ENCODE results near the gene MEGF6. TPM values are rescaled to one million over a fixed set of nuclear protein-coding genes. Genes with fewer than 3 reads are reported as not detected.

MEGF6 gene
- total RNA-seq, 1 donor from 2014 or later = 1.7 TPM

DNA sequence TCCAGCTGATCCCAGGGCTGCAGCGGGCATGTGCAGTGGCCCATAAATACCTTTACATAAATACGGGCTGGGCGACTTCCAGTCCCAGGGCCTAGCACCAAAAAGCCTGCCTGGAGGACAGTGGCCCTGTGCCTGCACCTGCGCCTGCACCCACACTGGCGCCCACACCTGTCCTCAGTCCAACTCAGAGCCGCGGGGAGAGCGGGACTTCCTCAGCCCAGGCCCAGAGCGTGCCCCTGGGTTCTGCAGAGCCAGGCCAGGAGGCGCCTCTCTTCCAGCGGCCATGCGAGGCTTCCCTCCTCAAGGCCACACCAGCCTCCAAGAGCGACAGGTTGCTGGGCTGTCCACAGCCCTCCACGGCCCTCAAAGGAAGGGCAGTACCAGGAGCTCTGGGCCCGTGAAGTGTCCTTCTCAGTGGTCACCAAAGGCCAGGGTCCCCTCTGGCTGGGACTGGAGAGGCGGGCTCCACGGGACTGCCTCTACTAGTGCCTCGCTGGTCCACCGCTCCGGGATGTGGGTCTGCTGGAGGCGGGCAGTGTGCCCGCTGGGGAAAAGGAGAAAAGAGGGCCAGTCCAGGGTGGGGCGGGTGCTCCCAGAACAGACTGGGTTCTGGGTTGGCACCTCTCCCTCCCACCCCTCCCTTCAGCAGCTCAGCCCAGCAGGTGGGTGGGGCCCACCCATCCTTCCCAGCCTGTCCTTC, 121.1 kb downstream of the MEGF6 start:
- intact Hi-C loops (cut with micrococcal nuclease) = no loop called here
- H3K4me1 Mint-ChIP-seq (ENCODE audit: low read depth) = peaks cover 4% of the 10 kb centered on the region

DNA sequence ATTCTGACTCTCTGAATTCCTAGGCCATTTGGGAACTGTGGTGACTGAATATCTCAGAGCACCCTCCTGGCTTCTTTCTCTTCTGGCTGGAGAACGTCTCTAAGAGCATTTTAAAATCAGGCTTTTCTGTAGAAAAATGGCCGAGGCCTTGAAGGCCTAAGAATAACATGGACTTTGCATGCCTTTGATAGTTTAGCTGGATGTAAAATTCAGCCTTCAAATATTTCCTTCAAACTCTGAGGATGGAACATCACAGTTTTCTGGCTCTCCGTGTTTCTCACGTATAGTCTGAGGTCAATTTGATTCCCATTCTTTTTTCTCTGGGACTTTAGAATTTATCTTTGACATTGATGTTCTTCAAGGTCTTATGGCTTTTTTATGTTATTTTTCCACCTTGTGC, 122.9 kb downstream of the MEGF6 start:
- Mint-ChIP-seq H3K9me3 (no peaks in the 10 kb centered on the region), H3K36me3 (ENCODE audit: low read depth) (no peaks in the 10 kb centered on the region), H3K4me3 (ENCODE audit: low read depth) (no peak overlapping the region), H3K27ac (no peak overlapping the region), H3K27me3 (ENCODE audit: low read depth) (no peaks in the 10 kb centered on the region), H3K4me1 (ENCODE audit: low read depth) (peaks cover 4% of the 10 kb centered on the region)
- intact Hi-C loops (cut with micrococcal nuclease) = no loop called here
- no peak for DNase-seq (ENCODE audit: low spot score)

More for the DNA sequence above, 121.1 kb downstream of the MEGF6 start:
- Mint-ChIP-seq H3K27me3 (ENCODE audit: low read depth) (no peaks in the 10 kb centered on the region), H3K9me3 (no peaks in the 10 kb centered on the region), H3K36me3 (ENCODE audit: low read depth) (no peaks in the 10 kb centered on the region), H3K4me3 (ENCODE audit: low read depth) (no peak overlapping the region), H3K27ac (no peak overlapping the region)
- no peak for DNase-seq (ENCODE audit: low spot score)

DNA sequence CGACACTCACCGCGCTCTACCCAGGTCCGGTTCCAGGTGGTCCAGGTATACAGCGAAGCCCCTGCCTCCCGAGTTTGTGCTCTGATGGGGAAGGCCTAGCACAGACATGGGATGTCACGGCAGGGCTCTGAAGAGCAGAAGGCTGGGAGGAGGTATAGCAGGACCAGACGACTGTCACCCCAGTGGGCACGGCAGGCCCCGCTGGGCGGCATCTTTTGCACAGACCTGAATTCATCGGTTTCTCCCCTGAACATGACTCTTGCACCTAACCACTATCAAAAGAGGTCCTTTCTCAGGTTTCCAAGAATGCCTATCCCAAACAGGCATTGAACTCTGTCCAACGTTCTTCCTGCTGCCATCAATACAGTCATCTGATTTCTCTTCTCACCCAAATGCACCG, 126.3 kb downstream of the MEGF6 start:
- Mint-ChIP-seq H3K9me3 (no peaks in the 10 kb centered on the region), H3K27me3 (ENCODE audit: low read depth) (no peaks in the 10 kb centered on the region), H3K27ac (no peak overlapping the region), H3K4me1 (ENCODE audit: low read depth) (no peaks in the 10 kb centered on the region), H3K4me3 (ENCODE audit: low read depth) (no peak overlapping the region), H3K36me3 (ENCODE audit: low read depth) (no peaks in the 10 kb centered on the region)
- intact Hi-C loops (cut with micrococcal nuclease) = loop anchor here (2.0 kb wide), 1 partner anchor 32 kb away; no protein-coding TSS in a partner anchor
- DNase-seq (ENCODE audit: low spot score) = no peak

DNA sequence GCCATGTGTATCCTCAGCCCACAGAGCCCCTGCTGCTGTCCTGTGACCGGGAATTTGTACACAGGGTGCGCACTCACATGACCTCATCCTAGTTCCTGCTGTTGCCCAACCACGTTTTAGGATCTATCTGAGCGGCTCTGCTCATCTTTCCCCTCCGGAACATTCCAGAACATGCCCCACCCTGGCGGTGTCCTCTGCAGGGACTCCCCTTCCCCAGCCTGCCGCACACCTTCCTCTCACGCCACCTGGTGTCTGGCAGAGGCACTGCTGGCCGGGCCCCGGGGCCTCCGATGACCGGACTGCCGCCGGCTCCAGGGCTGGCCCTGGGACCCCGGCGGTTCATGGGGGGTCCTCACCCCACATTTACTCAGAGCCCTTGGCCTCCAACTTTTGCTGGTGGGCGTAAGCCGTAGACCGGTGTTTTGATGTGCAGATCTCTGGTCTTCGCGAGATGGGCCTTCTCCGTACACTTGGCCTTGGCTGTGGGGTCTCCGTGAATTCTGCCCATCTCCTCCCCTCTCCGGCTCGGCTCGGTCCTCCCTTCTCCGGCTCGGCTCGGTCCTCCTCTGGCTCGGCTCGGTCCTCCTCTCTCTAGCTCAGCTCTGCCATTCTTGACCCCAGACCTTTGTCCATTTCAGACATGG, 127.4 kb downstream of the MEGF6 start:
- Mint-ChIP-seq H3K36me3 (ENCODE audit: low read depth) (no peaks in the 10 kb centered on the region), H3K27ac (no peak overlapping the region), H3K4me3 (ENCODE audit: low read depth) (no peak overlapping the region), H3K27me3 (ENCODE audit: low read depth) (no peaks in the 10 kb centered on the region), H3K4me1 (ENCODE audit: low read depth) (no peaks in the 10 kb centered on the region), H3K9me3 (no peaks in the 10 kb centered on the region)
- peak; percentile 22 for DNase-seq (ENCODE audit: low spot score)
- intact Hi-C loops (cut with micrococcal nuclease) = loop anchor here (2.0 kb wide), 1 partner anchor 31 kb away; no protein-coding TSS in a partner anchor

DNA sequence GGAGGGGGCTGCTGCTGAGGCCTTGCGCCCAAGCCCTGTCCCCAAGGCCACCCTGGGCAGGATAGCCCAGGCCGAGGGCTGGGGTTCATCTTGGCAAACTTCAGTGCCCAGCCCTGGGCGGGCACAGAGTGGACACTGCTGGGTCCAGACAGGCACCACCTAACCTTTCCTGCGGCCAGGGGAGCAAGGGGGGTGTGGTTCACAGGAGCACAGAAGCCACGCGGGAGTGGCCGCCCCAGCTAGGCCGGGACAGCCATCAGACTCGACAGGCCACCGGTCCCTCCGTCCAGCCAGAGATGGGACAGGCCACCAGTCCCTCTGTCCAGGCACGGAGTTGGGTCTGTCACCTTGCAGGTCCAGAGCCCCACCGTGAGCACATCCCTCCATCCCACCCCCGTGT, 127.9 kb downstream of the MEGF6 start:
- no peak overlapping the region for H3K27ac Mint-ChIP-seq
- intact Hi-C loops (cut with micrococcal nuclease) = no loop called here
- H3K4me3 Mint-ChIP-seq (ENCODE audit: low read depth) = no peak overlapping the region
- H3K9me3 Mint-ChIP-seq = no peaks in the 10 kb centered on the region
- no peak for DNase-seq (ENCODE audit: low spot score)
- H3K4me1 Mint-ChIP-seq (ENCODE audit: low read depth) = no peaks in the 10 kb centered on the region
- no peaks in the 10 kb centered on the region for H3K27me3 Mint-ChIP-seq (ENCODE audit: low read depth)
- H3K36me3 Mint-ChIP-seq (ENCODE audit: low read depth) = no peaks in the 10 kb centered on the region

DNA sequence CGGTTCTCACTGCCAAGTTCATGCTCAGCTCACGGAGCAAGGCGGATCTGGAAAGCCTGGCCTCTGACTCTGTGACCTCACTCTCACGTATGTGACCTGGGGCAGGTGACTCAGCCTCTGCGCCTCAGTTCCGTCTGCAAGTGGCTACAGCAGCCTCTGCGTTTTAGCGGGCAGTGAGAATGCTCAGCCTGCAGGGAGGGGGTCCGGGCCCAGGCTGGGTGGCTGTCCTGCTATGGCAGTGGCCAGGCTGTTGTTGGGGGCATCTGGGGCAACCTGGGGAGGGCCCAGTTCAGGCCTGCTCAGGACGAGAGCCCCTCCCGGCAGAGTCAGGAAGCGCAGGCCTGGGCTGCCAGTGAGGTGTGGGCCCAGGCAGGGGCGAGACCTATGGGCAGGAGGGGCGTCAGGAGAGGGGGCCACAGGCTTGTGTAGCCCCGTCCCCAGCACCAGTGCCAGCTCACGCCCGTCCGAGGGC, 128.9 kb downstream of the MEGF6 start:
- Mint-ChIP-seq H3K27ac (no peak overlapping the region), H3K9me3 (no peaks in the 10 kb centered on the region), H3K27me3 (ENCODE audit: low read depth) (no peaks in the 10 kb centered on the region), H3K4me1 (ENCODE audit: low read depth) (no peaks in the 10 kb centered on the region), H3K4me3 (ENCODE audit: low read depth) (no peak overlapping the region), H3K36me3 (ENCODE audit: low read depth) (no peaks in the 10 kb centered on the region)
- intact Hi-C loops (cut with micrococcal nuclease) = no loop called here
- no peak for DNase-seq (ENCODE audit: low spot score)

DNA sequence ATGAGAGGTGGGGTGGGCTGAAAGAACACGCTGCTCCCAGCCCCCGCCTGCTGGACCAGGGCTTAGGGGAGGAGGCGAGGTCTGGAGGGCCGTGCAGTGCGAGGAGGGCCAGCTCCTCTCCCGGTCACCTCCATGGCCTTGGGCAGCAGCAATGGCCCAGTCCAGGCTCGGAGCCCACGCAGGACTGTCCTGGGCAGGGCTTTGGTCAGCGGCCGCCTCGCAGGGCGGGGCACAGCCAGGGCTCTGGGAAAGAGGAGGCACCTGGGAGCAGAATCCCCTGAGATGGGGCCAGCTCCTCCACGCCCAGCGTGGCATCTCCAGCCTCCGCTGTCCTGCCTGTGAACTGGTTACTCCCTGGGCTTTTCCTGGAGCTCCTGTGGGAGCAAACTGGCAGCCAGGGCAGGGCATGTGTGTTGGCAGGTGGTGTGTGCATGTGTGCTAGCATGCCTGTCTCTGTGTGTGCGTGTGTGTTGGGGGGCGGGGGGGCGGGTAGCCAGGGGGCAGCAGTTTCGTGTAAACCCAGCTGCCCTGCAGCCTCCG, 129.4 kb downstream of the MEGF6 start:
- intact Hi-C loops (cut with micrococcal nuclease) = no loop called here

DNA sequence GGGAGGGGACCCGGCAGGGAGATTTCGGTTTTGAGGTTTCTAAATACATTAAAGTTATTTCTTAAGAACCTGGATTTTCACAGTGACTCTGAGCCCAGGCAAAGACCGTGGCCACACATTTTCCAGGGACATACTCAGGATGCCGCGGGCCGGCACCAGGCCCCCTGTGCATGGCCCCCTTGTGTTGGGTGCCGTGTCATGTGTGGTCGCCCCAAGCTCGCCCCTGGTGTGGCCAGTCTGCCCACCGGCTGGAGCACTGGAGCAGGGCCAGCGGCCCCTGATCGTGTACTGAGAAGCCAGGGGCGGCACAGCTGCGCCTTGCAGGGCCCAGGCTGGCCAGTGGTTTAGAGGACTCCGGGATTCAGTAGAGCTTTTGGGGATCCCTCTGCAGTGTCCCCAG, 130.3 kb downstream of the MEGF6 start:
- Mint-ChIP-seq H3K27ac (no peak overlapping the region), H3K4me1 (ENCODE audit: low read depth) (no peaks in the 10 kb centered on the region), H3K36me3 (ENCODE audit: low read depth) (no peaks in the 10 kb centered on the region), H3K4me3 (ENCODE audit: low read depth) (no peak overlapping the region), H3K27me3 (ENCODE audit: low read depth) (no peaks in the 10 kb centered on the region), H3K9me3 (no peaks in the 10 kb centered on the region)
- intact Hi-C loops (cut with micrococcal nuclease) = no loop called here
- DNase-seq (ENCODE audit: low spot score) = no peak

More for the DNA sequence above, 129.4 kb downstream of the MEGF6 start:
- Mint-ChIP-seq H3K4me3 (ENCODE audit: low read depth) (no peak overlapping the region), H3K27me3 (ENCODE audit: low read depth) (no peaks in the 10 kb centered on the region), H3K9me3 (no peaks in the 10 kb centered on the region), H3K36me3 (ENCODE audit: low read depth) (no peaks in the 10 kb centered on the region), H3K4me1 (ENCODE audit: low read depth) (no peaks in the 10 kb centered on the region), H3K27ac (no peak overlapping the region)
- no peak for DNase-seq (ENCODE audit: low spot score)

DNA sequence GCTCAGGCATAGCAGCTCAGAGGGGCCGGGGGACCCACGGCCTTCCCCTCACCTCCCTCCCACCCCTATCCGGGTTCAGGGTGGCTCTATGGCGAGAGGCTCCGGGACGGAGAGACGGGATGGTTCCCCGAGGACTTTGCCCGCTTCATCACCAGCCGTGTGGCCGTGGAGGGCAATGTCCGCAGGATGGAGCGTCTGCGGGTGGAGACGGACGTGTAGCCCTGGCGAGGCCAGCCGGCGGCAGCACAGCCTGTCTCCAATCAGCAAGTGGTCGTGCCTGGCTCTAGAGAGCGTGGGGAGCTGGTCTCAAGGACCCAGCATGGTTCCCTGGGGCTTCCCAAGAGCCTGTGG, 131.0 kb downstream of the MEGF6 start:
- H3K9me3 Mint-ChIP-seq = no peaks in the 10 kb centered on the region
- H3K27ac Mint-ChIP-seq = no peak overlapping the region
- no peaks in the 10 kb centered on the region for H3K27me3 Mint-ChIP-seq (ENCODE audit: low read depth)
- H3K36me3 Mint-ChIP-seq (ENCODE audit: low read depth) = no peaks in the 10 kb centered on the region
- intact Hi-C loops (cut with micrococcal nuclease) = no loop called here
- H3K4me3 Mint-ChIP-seq (ENCODE audit: low read depth) = no peak overlapping the region
- H3K4me1 Mint-ChIP-seq (ENCODE audit: low read depth) = no peaks in the 10 kb centered on the region
- no peak for DNase-seq (ENCODE audit: low spot score)

DNA sequence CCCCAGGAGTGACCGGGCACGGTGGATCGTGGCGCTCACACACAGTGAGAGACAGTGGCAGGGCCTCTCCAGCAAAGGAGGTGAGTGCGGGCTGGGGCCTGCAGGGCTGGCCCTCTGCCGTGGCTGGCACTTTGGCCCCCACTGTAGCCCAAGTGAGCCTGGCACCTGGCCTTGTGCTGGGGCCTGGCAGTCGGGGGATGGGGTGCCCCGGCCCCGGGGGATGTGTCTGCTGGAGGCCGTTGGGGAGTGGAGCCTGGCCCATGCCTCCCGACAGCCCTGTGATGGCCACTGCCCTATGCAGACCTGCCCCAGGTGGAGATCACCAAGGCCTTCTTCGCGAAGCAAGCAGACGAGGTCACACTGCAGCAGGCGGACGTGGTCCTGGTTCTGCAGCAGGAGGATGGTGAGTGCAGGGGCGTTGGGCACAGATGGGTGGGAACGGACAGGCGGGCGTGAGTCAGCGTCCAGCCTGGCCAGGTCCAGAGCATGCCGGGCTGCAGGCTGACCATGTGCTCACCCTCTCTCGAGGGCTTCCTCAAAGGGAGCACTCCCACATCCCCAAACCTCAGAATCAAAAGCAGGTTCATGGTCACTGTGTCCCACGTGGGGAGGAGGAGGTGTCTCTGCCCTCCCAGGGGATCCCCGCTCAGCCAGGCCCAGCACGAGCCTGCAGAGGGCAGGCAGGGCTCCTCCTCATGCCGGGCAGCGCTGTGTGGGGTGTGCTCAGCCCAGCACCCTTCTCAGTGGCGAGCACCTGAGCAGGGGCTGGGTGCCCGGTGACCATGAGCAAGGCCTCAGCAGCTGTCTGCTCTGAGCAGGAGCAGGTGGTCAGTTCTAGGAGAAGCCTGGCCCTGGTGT, 131.6 kb downstream of the MEGF6 start:
- no peaks in the 10 kb centered on the region for H3K36me3 Mint-ChIP-seq (ENCODE audit: low read depth)
- H3K4me3 Mint-ChIP-seq (ENCODE audit: low read depth) = no peak overlapping the region
- no peaks in the 10 kb centered on the region for H3K4me1 Mint-ChIP-seq (ENCODE audit: low read depth)
- H3K9me3 Mint-ChIP-seq = no peaks in the 10 kb centered on the region
- DNase-seq (ENCODE audit: low spot score) = no peak
- no peaks in the 10 kb centered on the region for H3K27me3 Mint-ChIP-seq (ENCODE audit: low read depth)
- H3K27ac Mint-ChIP-seq = no peak overlapping the region
- intact Hi-C loops (cut with micrococcal nuclease) = no loop called here

DNA sequence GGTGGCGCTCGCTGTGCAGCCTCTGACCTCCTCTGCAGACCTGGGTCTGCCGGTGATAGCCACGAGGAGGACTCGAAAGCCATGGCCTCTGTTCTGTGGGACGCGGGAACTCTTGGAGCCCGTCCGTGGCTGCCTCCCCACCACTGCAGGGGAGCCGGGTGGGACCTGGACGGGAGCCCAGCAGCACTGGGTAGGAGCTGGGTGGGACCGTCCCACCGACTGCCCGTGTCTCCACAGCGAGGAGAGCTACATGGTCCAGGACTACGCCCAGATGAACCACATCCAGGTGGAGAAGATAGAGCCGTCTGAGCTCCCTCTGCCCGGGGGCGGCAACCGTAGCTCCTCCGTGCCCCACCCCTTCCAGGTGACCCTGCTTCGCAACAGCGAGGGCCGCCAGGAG, 133.1 kb downstream of the MEGF6 start:
- Mint-ChIP-seq H3K4me1 (ENCODE audit: low read depth) (no peaks in the 10 kb centered on the region), H3K36me3 (ENCODE audit: low read depth) (no peaks in the 10 kb centered on the region), H3K27me3 (ENCODE audit: low read depth) (no peaks in the 10 kb centered on the region), H3K9me3 (no peaks in the 10 kb centered on the region), H3K4me3 (ENCODE audit: low read depth) (no peak overlapping the region), H3K27ac (no peak overlapping the region)
- no peak for DNase-seq (ENCODE audit: low spot score)
- intact Hi-C loops (cut with micrococcal nuclease) = no loop called here

DNA sequence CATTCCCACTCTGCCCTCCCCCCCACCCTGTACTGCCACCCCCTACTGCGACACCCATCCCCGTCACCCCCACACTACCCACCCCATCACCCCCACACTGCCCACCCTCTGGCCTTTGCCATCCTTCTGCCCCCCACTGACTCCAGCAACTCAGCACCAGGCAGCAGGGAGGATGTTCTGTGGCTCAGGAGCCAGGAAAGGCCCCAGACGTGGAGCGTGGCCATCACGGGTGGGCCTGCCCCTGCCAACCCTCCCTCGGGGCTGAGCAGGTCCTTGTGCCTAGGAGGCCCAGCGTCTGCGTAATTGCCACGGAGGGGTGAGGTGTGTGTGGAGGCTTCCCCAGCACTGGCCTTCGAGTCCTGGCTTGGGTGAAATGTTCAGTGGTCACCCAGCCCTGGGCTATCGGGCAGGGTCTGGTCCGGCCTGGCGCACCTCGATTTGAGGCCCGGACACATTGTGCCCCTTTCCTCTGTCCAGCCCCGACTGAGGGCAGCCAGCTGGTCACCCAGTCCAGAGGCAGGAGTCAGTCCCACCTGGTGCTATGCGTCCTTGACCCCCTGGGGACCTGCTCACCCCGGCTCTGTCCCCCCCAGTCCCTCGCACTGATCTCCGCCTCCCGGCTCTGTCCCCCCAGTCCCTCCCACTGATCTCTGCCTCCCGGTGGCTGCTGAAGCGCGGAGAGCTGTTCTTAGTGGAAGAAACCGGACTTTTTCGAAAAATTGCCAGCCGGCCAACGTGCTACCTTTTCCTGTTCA, 133.9 kb downstream of the MEGF6 start:
- Mint-ChIP-seq H3K27me3 (ENCODE audit: low read depth) (no peaks in the 10 kb centered on the region), H3K4me3 (ENCODE audit: low read depth) (no peak overlapping the region), H3K4me1 (ENCODE audit: low read depth) (no peaks in the 10 kb centered on the region), H3K27ac (no peak overlapping the region), H3K36me3 (ENCODE audit: low read depth) (no peaks in the 10 kb centered on the region), H3K9me3 (no peaks in the 10 kb centered on the region)
- DNase-seq (ENCODE audit: low spot score) = no peak
- intact Hi-C loops (cut with micrococcal nuclease) = no loop called here
